ENCODE measurements around the gene RINL.

RINL gene

GRCh38 chr19:38833092-38833425 is 45.0 kb downstream of the RINL start:
- peak overlapping the region; percentile 100 for H3K27ac ChIP-seq
- no peak for TF ChIP-seq ZFX (IDR thresholded peaks at IDR 0.05; ENCODE audit: borderline replicate concordance)
- no peak for TF ChIP-seq CTCF (IDR thresholded peaks at IDR 0.05)

GRCh38 chr19:38831142-38831605 is 46.9 kb downstream of the RINL start:
- TF ChIP-seq ZFX (IDR thresholded peaks at IDR 0.05; ENCODE audit: borderline replicate concordance) = no peak
- TF ChIP-seq CTCF (IDR thresholded peaks at IDR 0.05) = no peak
- H3K27ac ChIP-seq = peak overlapping the region; percentile 100

- H3K27ac ChIP-seq = peak overlapping the region; percentile 100
- TF ChIP-seq CTCF (IDR thresholded peaks at IDR 0.05) = no peak
- TF ChIP-seq ZFX (IDR thresholded peaks at IDR 0.05; ENCODE audit: borderline replicate concordance) = no peak
Measured at GRCh38 chr19:38830039-38830733, 47.9 kb downstream of the RINL start.

DNA sequence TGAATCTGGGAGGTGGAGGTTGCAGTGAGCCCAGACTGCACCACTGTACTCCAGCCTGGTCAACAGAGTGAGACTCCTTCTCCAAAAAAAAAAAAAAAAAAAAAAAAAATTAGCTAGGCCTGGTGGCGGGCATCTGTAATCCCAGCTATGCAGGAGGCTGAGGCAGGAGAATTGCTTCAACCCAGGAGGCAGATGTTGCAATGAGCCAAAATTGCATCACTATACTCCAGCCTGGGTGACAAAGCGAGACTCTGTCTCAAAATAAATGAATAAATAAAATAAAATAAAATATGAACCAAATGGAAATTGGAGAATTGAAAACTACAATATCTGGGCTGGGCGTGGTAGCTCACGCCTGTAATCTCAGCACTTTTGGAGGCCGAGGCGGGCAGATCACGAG is 48.9 kb downstream of the RINL start:
- H3K27ac ChIP-seq = peak overlapping the region; percentile 100

GRCh38 chr19:38826856-38827551 is 51.1 kb downstream of the RINL start:
- H3K27ac ChIP-seq = peak overlapping the region; percentile 100
- TF ChIP-seq CTCF (IDR thresholded peaks at IDR 0.05) (no peak), ZFX (IDR thresholded peaks at IDR 0.05; ENCODE audit: borderline replicate concordance) (no peak)

DNA sequence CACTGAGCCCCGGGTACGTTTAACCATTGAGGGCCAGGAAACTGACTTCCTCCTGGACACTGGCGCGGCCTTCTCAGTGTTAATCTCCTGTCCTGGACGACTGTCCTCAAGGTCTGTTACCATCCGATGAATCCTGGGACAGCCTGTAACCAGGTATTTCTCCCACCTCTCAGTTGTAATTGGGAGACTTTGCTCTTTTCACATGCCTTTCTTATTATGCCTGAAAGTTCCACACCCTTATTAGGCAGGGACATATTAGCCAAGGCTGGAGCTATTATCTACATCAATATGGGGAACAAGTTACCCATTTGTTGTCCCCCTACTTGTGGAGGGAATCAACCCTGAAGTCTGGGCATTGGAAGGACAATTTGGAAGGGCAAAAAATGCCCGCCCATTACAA is 52.1 kb downstream of the RINL start:
- peak overlapping the region; percentile 100; the same call in 1 of the 2 replicates for H3K27ac ChIP-seq

DNA sequence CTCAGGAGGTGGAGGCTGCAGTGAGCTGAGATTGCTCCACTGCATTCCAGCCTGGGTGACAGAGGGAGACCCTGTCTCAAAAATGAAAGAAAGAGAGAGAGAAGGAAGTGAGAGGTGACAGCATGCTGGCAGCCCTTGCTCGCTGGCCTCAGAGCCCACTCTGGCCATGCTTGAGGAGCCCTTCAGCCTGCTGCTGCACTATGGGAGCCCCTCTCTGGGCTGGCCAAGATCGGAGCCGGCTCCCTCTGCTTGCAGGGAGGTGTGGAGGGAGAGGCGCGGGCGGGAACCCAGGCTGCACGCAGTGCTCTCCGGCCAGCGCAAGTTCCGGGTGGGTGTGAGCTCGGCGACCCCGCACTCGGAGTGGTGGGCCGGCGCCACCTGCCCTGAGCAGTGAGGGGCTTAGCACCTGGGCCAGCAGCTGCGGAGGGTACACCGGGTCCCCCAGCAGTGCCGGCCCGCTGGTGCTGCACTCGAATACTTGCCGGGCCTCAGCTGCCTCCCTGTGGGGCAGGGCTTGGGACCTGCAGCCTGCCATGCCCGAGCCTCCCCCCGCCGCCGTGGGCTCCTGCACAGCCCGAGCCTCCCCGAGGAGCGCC is 56.7 kb downstream of the RINL start:
- peak overlapping the region; percentile 64 for H3K27ac ChIP-seq

- H3K27ac ChIP-seq = peak overlapping the region; percentile 64
- TF ChIP-seq CTCF (IDR thresholded peaks at IDR 0.05) (no peak), ZFX (IDR thresholded peaks at IDR 0.05; ENCODE audit: borderline replicate concordance) (no peak)
Measured at GRCh38 chr19:38819231-38819920, 58.7 kb downstream of the RINL start.

Measured in 22Rv1 (cell line).